Activated T-helper 1 cell treated with anti-CD3 and anti-CD28 coated beads, Interleukin-2, amount 50 U/mL, for 16 hours (primary cell): ENCODE measurements around the gene FHAD1.

Source experiments
- DNase-seq, 2 donors: peaks; one replicate each; pipeline ENCODE4 v3.0.0-alpha.2; 2020; ENCODE audit warnings: low read depth in 1 of 2, low spot score in 1 of 2

The FHAD1 gene

GRCh38 chr1:15324869-15325335 lies 77.9 kb downstream of the FHAD1 start:
- DNase-seq = no peak

DNA sequence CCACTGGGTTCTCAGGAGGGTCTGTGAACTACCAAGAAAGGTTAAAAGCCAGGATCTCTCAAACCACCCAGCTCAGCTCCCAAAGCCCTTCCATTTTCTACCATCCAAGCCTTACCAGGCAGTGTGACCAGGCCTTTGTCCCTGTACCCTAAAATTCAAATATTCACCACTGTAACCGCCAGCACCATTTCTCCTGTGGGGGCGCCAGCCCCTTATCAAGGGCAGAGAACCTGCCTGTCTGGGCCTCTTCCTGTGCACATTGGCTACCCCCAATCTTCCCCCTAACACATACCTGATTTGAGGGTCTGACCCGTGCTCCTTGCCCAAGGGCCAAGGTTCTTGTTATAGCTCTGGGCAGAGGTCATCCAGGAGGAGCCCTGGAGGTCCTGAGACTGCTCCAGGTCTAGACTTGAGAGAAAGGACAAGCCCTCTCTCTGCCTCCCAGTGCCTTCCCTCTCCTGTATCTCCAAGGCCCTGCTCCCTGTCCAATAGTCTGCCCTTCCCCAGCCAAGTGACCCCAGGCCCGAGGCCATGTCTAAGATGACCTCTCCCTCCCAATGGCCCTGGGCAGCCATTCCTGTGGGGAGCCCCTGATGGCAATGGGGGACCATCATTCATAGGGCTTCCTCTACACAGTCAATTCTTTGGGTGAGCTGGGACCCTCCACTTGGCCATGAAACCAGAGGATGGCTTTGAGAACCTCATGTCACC lies 78.5 kb downstream of the FHAD1 start:
- DNase-seq = no peak

DNA sequence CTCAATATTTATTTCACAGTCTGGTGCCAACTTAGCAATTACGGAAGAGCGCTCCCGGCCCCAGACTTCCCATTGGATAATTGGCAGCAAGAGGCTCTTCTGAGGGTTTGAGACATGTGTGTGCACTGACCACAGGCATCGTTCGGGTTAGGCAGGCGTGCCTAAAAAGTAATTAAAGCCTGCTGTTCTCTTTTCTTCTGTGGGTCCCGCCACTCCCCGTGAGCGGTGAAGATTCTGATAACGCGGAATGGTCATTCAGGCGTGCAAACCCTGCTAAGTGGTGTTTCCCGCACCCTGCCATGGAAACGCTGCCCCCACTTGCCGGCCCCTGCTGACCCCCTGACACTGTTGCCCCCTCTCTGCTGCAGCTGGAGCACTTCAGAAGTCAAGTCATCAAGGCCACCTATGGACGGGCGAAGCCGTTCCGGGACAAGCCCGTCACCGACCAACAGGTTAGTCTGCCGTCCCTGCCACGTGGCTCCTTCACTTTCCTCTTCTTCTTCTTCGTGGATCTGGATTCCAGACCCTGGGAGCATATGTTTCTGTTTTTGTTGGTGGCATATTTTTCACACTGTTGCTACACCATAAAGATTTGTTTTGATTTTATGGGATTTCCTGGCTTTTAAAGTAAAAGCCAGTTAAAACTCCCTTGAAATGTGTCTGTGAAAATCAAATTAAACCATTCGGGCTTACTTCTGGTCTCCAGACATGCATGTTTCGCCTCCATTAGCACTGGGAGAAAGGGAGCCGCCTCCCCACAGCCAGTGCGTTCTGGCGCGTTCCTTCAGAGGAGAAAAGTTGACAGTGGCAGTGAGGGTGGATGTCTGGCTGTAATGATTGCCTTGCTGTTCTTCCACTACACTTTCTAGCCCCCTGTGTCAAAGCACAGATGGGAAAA lies 79.9 kb downstream of the FHAD1 start:
- no peak for DNase-seq

- no peak for DNase-seq
Observed at GRCh38 chr1:15328351-15329103, 81.5 kb downstream of the FHAD1 start.

GRCh38 chr1:15329104-15329820 lies 82.2 kb downstream of the FHAD1 start:
- DNase-seq = no peak

DNA sequence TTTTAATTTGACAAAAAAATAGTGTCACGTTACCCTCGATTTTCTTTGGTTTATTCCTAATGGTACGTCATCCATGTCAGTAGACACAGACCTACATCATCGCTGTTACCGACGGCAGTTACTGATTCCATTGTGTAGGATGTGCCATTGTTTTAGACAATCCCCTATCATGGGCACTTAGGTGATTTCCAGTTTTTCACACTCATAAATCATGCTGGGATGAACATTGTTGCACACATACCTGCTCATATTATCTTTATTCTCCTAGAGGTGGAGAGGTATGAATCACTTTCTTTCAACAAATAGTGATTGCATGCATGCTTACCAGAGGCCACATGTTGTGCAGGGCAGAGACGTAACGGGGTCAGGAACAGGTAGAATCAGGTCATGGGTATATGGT lies 83.0 kb downstream of the FHAD1 start:
- no peak for DNase-seq

GRCh38 chr1:15331180-15331579 lies 84.2 kb downstream of the FHAD1 start:
- DNase-seq = no peak

DNA sequence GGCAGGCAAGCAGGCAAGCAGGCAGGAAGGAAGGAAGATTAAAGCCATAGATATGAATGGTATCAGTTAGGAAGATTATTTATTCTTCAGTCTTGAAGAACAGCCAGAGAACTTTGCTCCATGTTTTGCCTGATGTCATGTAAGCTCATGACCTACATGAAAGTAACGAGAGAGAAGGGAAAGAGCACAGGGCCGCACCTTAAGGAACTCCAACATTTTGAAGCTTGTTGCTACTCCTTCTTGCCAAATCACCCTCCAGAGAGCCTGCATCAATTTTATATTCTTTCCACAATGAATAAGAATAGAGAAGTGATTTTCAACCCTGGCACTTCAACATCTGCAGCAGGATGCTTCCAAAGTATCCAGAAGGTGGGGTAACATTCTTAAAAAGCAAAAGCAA lies 84.7 kb downstream of the FHAD1 start:
- no peak for DNase-seq

GRCh38 chr1:15332525-15332924 lies 85.5 kb downstream of the FHAD1 start:
- DNase-seq = no peak

DNA sequence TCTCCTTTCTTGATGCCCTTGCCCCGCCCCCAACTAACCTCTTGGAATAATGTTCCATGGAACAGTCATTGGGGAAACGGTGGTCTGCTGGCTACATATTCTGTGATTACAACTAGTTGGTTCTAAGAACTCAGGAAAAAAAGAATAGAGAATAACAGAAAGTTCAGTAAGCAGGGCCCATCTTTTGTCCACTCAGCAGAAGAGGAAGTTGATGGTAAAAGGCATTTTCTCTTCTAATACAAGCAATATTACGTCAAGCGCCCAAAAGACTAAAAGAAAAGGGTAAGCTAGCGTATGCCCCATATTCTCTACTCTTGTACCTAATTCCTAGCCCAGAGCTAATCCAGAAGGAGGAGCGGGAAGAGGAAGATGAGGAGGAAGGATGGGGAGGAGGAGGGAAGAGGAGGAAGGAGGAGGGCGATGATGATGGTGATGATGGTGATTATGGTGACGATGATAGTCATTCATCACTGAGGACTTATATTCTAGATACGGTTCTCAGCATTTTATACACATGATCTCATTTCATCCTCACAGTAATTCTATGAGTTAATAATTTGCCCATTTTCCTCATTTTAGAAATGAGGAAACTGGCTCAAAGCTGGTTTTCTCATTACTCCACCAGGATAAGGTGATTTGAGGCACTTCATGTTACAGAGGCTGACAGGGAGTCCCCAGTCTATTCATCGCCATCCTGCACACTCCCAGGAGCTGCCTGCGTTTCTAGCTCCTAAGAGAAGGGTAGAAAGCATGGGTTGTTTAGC lies 86.1 kb downstream of the FHAD1 start:
- DNase-seq = no peak

- no peak for DNase-seq
Observed at GRCh38 chr1:15334995-15335394, 88.0 kb downstream of the FHAD1 start.

DNA sequence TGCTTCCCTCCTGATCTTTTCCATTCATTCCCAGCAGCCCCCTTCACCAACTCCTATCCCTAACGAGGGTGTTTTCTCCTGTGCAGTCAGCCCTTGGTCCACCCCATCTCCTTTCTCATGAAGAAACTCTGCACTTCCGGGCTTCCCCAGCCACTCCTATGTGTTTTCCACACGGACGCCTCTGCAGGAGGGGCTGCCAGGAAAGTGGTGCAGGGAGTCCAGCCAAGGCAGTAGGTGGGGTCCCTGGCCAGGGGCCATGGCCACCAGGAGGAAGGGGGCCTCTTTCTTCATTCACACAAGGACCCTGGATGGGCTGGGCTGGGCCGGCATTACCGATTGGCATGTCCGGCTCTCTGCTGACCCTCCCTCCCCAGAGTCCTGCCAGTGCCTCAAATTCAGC lies 89.8 kb downstream of the FHAD1 start:
- DNase-seq = no peak

DNA sequence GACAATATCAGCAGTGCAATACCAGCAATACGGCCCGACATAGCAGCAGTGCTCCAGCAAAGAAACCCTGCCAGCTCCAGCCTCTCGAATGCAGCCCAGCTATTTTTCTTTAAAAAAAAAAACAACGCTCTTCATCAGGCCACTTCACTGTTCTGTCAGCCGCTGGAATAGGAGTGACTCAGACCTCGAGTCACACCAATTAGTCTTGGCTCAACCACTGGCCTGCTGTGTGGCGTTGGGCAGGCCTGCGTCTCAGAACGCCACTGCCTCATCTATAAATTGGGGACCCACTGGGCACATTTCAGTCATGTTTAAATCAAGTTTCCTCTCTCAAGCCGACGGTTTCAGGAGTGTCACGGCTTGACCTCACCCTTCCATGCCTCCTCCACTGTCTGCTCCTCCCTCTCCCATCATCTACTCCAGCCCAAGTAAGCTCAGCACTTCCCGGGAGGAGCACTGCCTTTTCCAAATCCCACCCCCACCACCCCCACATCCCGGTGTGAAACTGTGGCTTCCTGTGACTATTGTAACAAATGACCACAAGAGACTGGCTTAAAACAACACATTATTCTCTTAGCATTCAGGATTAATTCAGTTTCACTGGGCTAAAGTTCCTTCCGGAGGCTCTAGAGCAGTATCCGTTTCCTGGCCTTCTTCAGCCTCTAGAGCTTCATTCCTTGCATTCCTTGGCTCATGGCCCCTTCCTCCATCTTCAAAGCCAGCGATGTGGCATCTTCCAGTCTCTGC lies 90.8 kb downstream of the FHAD1 start:
- DNase-seq = no peak

DNA sequence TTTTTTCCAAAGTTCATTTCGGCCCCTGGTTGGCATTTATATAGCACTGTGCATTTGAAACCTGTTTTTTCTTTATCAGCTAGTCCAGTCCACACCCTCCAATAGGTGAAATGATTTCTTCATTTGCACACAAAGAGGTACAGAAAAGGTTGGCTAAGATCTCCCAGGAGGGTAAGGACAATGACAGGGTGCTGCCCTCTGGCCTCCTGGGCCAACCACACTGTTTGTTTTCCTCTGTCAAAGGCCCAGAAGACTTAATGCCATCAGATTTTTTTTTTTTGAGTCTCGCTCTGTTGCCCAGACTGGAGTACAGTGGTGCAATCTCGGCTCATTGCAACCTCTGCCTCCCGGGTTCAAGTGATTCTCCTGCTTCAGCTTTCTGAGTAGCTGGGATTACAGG lies 92.5 kb downstream of the FHAD1 start:
- no peak for DNase-seq

- DNase-seq = no peak
Observed at GRCh38 chr1:15341228-15341627, 94.2 kb downstream of the FHAD1 start.

- DNase-seq = no peak
Observed at GRCh38 chr1:15341634-15342407, 94.8 kb downstream of the FHAD1 start.

- no peak for DNase-seq
Observed at GRCh38 chr1:15342408-15342967, 95.5 kb downstream of the FHAD1 start.

DNA sequence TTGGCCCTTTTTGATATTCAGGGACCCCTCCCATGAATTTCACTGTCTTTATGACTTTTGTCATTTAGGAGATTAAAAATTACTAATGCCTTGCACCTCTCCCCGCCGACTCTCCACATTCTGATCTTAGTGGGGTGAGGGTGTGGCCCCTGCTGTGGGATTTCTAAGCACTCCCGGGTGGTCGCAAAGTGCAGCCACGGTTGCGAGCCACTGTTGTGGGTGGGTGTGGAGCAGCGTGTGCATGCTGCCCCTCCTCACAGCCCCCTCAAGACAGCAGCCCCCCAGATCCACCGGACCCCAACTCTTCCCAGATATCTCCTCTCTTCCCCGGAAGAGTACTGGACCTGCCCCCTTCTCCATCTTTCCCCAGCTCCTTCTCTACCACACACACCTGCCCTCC lies 96.1 kb downstream of the FHAD1 start:
- no peak for DNase-seq
